NCI-H460 (cell line): ENCODE data around the gene RBMS3. TPM values are rescaled to one million over a fixed set of nuclear protein-coding genes. Genes with fewer than 3 reads are reported as not detected.
"Not testable (repeated sequence)": the region's sequence is repeated elsewhere in the genome, so short reads cannot be mapped to it uniquely, and the experiment has no call there.

Source experiments
- DNase-seq: peaks from one replicate; pipeline ENCODE4 v3.0.0-alpha.2; 2016; ENCODE audit warnings: low read depth; ENCODE audit errors: extremely low read depth
- total RNA-seq: library from RNA; depleted of rRNA; stranded (reverse); fragments of >200 nt; shearing (Covaris generic); gene quantifications from 2 replicates; pipeline ENCODE4 v1.2.3, GENCODE V29; 2014

The RBMS3 gene
- total RNA-seq, 1 experiment from 2014 or later, result 25.8 TPM

GRCh38 chr3:29646043-29646442, 365.2 kb downstream of the RBMS3 start:
- no peak for DNase-seq

- DNase-seq, result peak; percentile 87
These were observed 369.1 kb downstream of the RBMS3 start for GRCh38 chr3:29649815-29650547.

GRCh38 chr3:29653680-29654079, 372.8 kb downstream of the RBMS3 start:
- no peak for DNase-seq

- no peak for DNase-seq
These were observed 374.3 kb downstream of the RBMS3 start for GRCh38 chr3:29655015-29655747.

- no peak for DNase-seq
These were observed 384.8 kb downstream of the RBMS3 start for GRCh38 chr3:29665688-29666087.

- no peak for DNase-seq
These were observed 387.4 kb downstream of the RBMS3 start for GRCh38 chr3:29668233-29668632.

GRCh38 chr3:29668728-29669127, 387.9 kb downstream of the RBMS3 start:
- DNase-seq, result no peak

- DNase-seq, result not testable (repeated sequence)
These were observed 389.6 kb downstream of the RBMS3 start for GRCh38 chr3:29670476-29670875.

GRCh38 chr3:29677421-29677820, 396.6 kb downstream of the RBMS3 start:
- no peak for DNase-seq

- no peak for DNase-seq
These were observed 399.1 kb downstream of the RBMS3 start for GRCh38 chr3:29679944-29680343.

- DNase-seq, result peak; percentile 61
These were observed 402.4 kb downstream of the RBMS3 start for GRCh38 chr3:29683018-29683993.

- no peak for DNase-seq
These were observed 406.2 kb downstream of the RBMS3 start for GRCh38 chr3:29686889-29687592.

- DNase-seq, result no peak
These were observed 409.9 kb downstream of the RBMS3 start for GRCh38 chr3:29690686-29691353.

- DNase-seq, result peak; percentile 81
These were observed 413.0 kb downstream of the RBMS3 start for GRCh38 chr3:29693863-29694262.

- no peak for DNase-seq
These were observed 413.5 kb downstream of the RBMS3 start for GRCh38 chr3:29694331-29694730.

GRCh38 chr3:29694783-29695182, 413.9 kb downstream of the RBMS3 start:
- DNase-seq, result peak; percentile 80

GRCh38 chr3:29695201-29695600, 414.3 kb downstream of the RBMS3 start:
- DNase-seq, result no peak

- peak; percentile 65 for DNase-seq
These were observed 414.9 kb downstream of the RBMS3 start for GRCh38 chr3:29695643-29696198.

- DNase-seq, result no peak
These were observed 415.4 kb downstream of the RBMS3 start for GRCh38 chr3:29696311-29696710.
